Measurements from ENCODE around the gene CBFB.
"Not testable (repeated sequence)": the region's sequence is repeated elsewhere in the genome, so short reads cannot be mapped to it uniquely, and the experiment has no call there.

Gene CBFB

GRCh38 chr16:67028696-67029253 lies at the start of gene CBFB:
CBFB (plus strand) TSS chr16:67029149; CDS start chr16:67029408, 259 bp downstream.
- peak; percentile 81 for DNase-seq

- DNase-seq, result no peak
These were observed 45.9 kb upstream of the CBFB start for GRCh38 chr16:66983033-66983432.

GRCh38 chr16:66984892-66985311 lies 44.0 kb upstream of the CBFB start:
- DNase-seq, result no peak

GRCh38 chr16:66986559-66986958 lies 42.4 kb upstream of the CBFB start:
- DNase-seq, result no peak

GRCh38 chr16:66988197-66988788 lies 40.7 kb upstream of the CBFB start, which contains the start of gene CES4A:
CES4A (plus strand) TSS chr16:66988589; CDS start chr16:66988773, 184 bp downstream.
- DNase-seq, result no peak

GRCh38 chr16:66991545-66992077 lies 37.3 kb upstream of the CBFB start:
- no peak for DNase-seq

- not testable (repeated sequence) for DNase-seq
These were observed 35.4 kb upstream of the CBFB start for GRCh38 chr16:66993558-66993957.

GRCh38 chr16:66996324-66996982 lies 32.5 kb upstream of the CBFB start:
- no peak for DNase-seq

GRCh38 chr16:66996983-66997358 lies 32.0 kb upstream of the CBFB start:
- DNase-seq, result no peak

GRCh38 chr16:67000384-67001351 lies 28.3 kb upstream of the CBFB start:
- DNase-seq, result peak; percentile 49

GRCh38 chr16:67001726-67002125 lies 27.2 kb upstream of the CBFB start:
- no peak for DNase-seq

GRCh38 chr16:67006930-67007658 lies 21.9 kb upstream of the CBFB start:
- DNase-seq, result no peak

GRCh38 chr16:67009158-67009557 lies 19.8 kb upstream of the CBFB start:
- no peak for DNase-seq

GRCh38 chr16:67011274-67011673 lies 17.7 kb upstream of the CBFB start:
- no peak for DNase-seq

GRCh38 chr16:67013233-67013822 lies 15.6 kb upstream of the CBFB start:
- no peak for DNase-seq

GRCh38 chr16:67013823-67014633 lies 14.9 kb upstream of the CBFB start:
- DNase-seq, result no peak

GRCh38 chr16:67014634-67015312 lies 14.2 kb upstream of the CBFB start:
- DNase-seq, result no peak

GRCh38 chr16:67015313-67015731 lies 13.6 kb upstream of the CBFB start:
- DNase-seq, result no peak

- DNase-seq, result no peak
These were observed 12.8 kb upstream of the CBFB start for GRCh38 chr16:67016143-67016542.

Data from DMS153 (cell line).